Measurements from ENCODE around the gene XRN2.

GRCh38 chr20:21309678-21310467, 6.7 kb downstream of the XRN2 start:
- no peak for TF ChIP-seq POLR2A (IDR thresholded peaks at IDR 0.05; ENCODE audit: low read depth, low read length)
- no peak for TF ChIP-seq POLR2AphosphoS5 (IDR thresholded peaks at IDR 0.05; ENCODE audit: low read depth, low read length)
- TF ChIP-seq SPI1 (IDR thresholded peaks at IDR 0.05; ENCODE audit: low read depth, low read length), result no peak
- TF ChIP-seq TAF1 (IDR thresholded peaks at IDR 0.05; ENCODE audit: low read depth, low read length), result no peak
- TF ChIP-seq POU2F2 (IDR thresholded peaks at IDR 0.05; ENCODE audit: low read depth, low read length), result no peak
